Osteocyte (in vitro differentiated cells): ENCODE data around the gene GOLGA1. TPM values are rescaled to one million over a fixed set of nuclear protein-coding genes. Genes with fewer than 3 reads are reported as not detected.
"Not testable (repeated sequence)": the region's sequence is repeated elsewhere in the genome, so short reads cannot be mapped to it uniquely, and the experiment has no call there.

ENCODE experiments used
- DNase-seq: peaks from one replicate; pipeline ENCODE4 v3.0.0; 2021; ENCODE audit warnings: mixed read lengths; ENCODE audit not compliant: unreplicated experiment; ENCODE audit errors: extremely low spot score
- H3K27ac Mint-ChIP-seq: one replicate; pipeline ENCODE4 v1.8.0; 2021; ENCODE audit warnings: mild to moderate bottlenecking, mixed read lengths; ENCODE audit not compliant: unreplicated experiment
- H3K27me3 Mint-ChIP-seq: one replicate; pipeline ENCODE4 v1.8.0; 2021; ENCODE audit warnings: mixed read lengths; ENCODE audit not compliant: unreplicated experiment
- H3K36me3 Mint-ChIP-seq: one replicate; pipeline ENCODE4 v1.8.0; 2021; ENCODE audit warnings: mixed read lengths; ENCODE audit not compliant: unreplicated experiment
- H3K4me1 Mint-ChIP-seq: one replicate; pipeline ENCODE4 v1.8.0; 2021; ENCODE audit warnings: mixed read lengths; ENCODE audit not compliant: unreplicated experiment
- H3K4me3 Mint-ChIP-seq: one replicate; pipeline ENCODE4 v1.8.0; 2021; ENCODE audit warnings: mild to moderate bottlenecking, moderate library complexity, mixed read lengths; ENCODE audit not compliant: unreplicated experiment
- H3K9me3 Mint-ChIP-seq: one replicate; pipeline ENCODE4 v1.8.0; 2021; ENCODE audit warnings: mixed read lengths; ENCODE audit not compliant: unreplicated experiment
- CTCF ChIP-seq: fragments of 200-600 bp; sonication (generic); IDR thresholded peaks from 2 replicates; pipeline ENCODE4 v1.5.0; 2021; ENCODE audit warnings: antibody characterized with exemption, mild to moderate bottlenecking, moderate library complexity
- total RNA-seq: library from RNA; stranded (reverse); gene quantifications from 2 replicates; pipeline ENCODE4 v1.2.1, GENCODE V29; 2021

The GOLGA1 gene
- total RNA-seq, 1 donor from 2014 or later, result 22.4 TPM

- Mint-ChIP-seq H3K4me1 (peaks cover 28% of the 10 kb centered on the region), H3K27ac (peak overlapping the region; percentile 79), H3K4me3 (no peak overlapping the region), H3K36me3 (no peaks in the 10 kb centered on the region), H3K27me3 (no peaks in the 10 kb centered on the region), H3K9me3 (no peaks in the 10 kb centered on the region)
- no peak for DNase-seq
- TF ChIP-seq CTCF, result no peak
Measured at GRCh38 chr9:124843456-124844034, 97.3 kb downstream of the GOLGA1 start.

- no peak overlapping the region for H3K27ac Mint-ChIP-seq
- peaks cover 28% of the 10 kb centered on the region for H3K4me1 Mint-ChIP-seq
- no peaks in the 10 kb centered on the region for H3K9me3 Mint-ChIP-seq
- H3K4me3 Mint-ChIP-seq, result no peak overlapping the region
- no peaks in the 10 kb centered on the region for H3K27me3 Mint-ChIP-seq
- TF ChIP-seq CTCF, result no peak
- H3K36me3 Mint-ChIP-seq, result no peaks in the 10 kb centered on the region
- no peak for DNase-seq
Measured at GRCh38 chr9:124841075-124841821, 99.6 kb downstream of the GOLGA1 start.

- DNase-seq, result no peak
- no peak overlapping the region for H3K27ac Mint-ChIP-seq
- peak; percentile 43 for TF ChIP-seq CTCF
Measured at GRCh38 chr9:124840300-124840833, 100.5 kb downstream of the GOLGA1 start.

GRCh38 chr9:124839612-124840299 is 101.1 kb downstream of the GOLGA1 start:
- Mint-ChIP-seq H3K4me3 (no peak overlapping the region), H3K27me3 (no peaks in the 10 kb centered on the region), H3K27ac (no peak overlapping the region), H3K36me3 (no peaks in the 10 kb centered on the region), H3K9me3 (no peaks in the 10 kb centered on the region), H3K4me1 (peaks cover 34% of the 10 kb centered on the region)
- TF ChIP-seq CTCF, result peak; percentile 63
- no peak for DNase-seq

More at GRCh38 chr9:124840300-124840833, 100.5 kb downstream of the GOLGA1 start:
- Mint-ChIP-seq H3K9me3 (no peaks in the 10 kb centered on the region), H3K4me3 (no peak overlapping the region), H3K36me3 (no peaks in the 10 kb centered on the region), H3K27me3 (no peaks in the 10 kb centered on the region), H3K4me1 (peaks cover 29% of the 10 kb centered on the region)

- not testable (repeated sequence) for H3K4me3 Mint-ChIP-seq, H3K27ac Mint-ChIP-seq, H3K9me3 Mint-ChIP-seq, DNase-seq, H3K27me3 Mint-ChIP-seq, H3K36me3 Mint-ChIP-seq
- H3K4me1 Mint-ChIP-seq, result peaks cover 34% of the 10 kb centered on the region
Measured at GRCh38 chr9:124838567-124839275, 102.2 kb downstream of the GOLGA1 start.

- not testable (repeated sequence) for DNase-seq, H3K36me3 Mint-ChIP-seq
Measured at GRCh38 chr9:124838132-124838531, 102.8 kb downstream of the GOLGA1 start.

More at GRCh38 chr9:124838132-124838531, 102.8 kb downstream of the GOLGA1 start:
- H3K27me3 Mint-ChIP-seq, H3K27ac Mint-ChIP-seq, H3K4me3 Mint-ChIP-seq, H3K9me3 Mint-ChIP-seq: not testable (repeated sequence)
- H3K4me1 Mint-ChIP-seq, result peaks cover 28% of the 10 kb centered on the region
